ENCODE measurements around the gene ZNF541.

Gene ZNF541

GRCh38 chr19:47560999-47561398 lies 11.9 kb downstream of the ZNF541 start:
- no peak for DNase-seq (ENCODE audit: extremely low spot score)
- CTCF ChIA-PET = interaction anchor here (0.8 to 2.4 kb wide), 5 partner anchors 39 to 139 kb away, joined by 4 to 7 read pairs (median 5); partner anchors contain the start of gene NAPA
- POLR2A ChIA-PET = interaction anchor here (0.7 kb wide), 2 partner anchors 42 to 1966 kb away, joined by 3 to 9 read pairs; no protein-coding TSS in a partner anchor
- TF ChIP-seq, protein P1, sequence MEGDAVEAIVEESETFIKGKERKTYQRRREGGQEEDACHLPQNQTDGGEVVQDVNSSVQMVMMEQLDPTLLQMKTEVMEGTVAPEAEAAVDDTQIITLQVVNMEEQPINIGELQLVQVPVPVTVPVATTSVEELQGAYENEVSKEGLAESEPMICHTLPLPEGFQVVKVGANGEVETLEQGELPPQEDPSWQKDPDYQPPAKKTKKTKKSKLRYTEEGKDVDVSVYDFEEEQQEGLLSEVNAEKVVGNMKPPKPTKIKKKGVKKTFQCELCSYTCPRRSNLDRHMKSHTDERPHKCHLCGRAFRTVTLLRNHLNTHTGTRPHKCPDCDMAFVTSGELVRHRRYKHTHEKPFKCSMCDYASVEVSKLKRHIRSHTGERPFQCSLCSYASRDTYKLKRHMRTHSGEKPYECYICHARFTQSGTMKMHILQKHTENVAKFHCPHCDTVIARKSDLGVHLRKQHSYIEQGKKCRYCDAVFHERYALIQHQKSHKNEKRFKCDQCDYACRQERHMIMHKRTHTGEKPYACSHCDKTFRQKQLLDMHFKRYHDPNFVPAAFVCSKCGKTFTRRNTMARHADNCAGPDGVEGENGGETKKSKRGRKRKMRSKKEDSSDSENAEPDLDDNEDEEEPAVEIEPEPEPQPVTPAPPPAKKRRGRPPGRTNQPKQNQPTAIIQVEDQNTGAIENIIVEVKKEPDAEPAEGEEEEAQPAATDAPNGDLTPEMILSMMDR (IDR thresholded peaks at IDR 0.05; ENCODE audit: control extremely low read depth, extremely low read depth, low read depth, missing control alignments) = no peak

DNA sequence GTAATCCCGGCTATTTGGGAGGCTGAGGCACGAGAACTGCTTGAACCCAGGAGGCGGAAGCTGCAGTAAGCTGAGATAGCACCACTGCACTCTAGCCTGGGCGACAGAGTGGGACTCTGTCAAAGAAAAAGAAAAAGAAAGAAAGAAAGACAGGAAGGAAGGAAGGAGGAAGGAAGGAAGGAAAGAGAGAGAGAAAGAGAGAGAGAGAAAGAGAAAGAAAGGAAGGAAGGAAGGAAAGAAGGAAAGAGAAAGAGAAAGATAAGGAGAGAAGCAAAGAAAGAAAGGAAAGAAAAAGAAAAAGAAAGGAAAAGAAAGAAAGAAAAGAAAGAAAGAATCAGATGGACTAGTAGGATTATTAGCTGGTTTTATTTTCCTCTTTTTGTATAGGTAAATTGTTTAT lies 22.8 kb downstream of the ZNF541 start:
- DNase-seq (ENCODE audit: extremely low spot score) = no peak
- TF ChIP-seq, protein P1 (IDR thresholded peaks at IDR 0.05; ENCODE audit: control extremely low read depth, extremely low read depth, low read depth, missing control alignments) = no peak
- ChIA-PET CTCF (interaction anchor here (1.7 to 2.4 kb wide), 2 partner anchors 21 to 939 kb away, joined by 4 to 9 read pairs; no protein-coding TSS in a partner anchor), POLR2A (no interaction called here)

- POLR2A ChIA-PET = no interaction called here
- DNase-seq (ENCODE audit: extremely low spot score) = no peak
- CTCF ChIA-PET = interaction anchor here (1.7 to 2.4 kb wide), 2 partner anchors 20 to 940 kb away, joined by 4 to 9 read pairs; no protein-coding TSS in a partner anchor
- TF ChIP-seq, protein P1 (IDR thresholded peaks at IDR 0.05; ENCODE audit: control extremely low read depth, extremely low read depth, low read depth, missing control alignments) = no peak
Measured at GRCh38 chr19:47549261-47549862, 23.6 kb downstream of the ZNF541 start.

DNA sequence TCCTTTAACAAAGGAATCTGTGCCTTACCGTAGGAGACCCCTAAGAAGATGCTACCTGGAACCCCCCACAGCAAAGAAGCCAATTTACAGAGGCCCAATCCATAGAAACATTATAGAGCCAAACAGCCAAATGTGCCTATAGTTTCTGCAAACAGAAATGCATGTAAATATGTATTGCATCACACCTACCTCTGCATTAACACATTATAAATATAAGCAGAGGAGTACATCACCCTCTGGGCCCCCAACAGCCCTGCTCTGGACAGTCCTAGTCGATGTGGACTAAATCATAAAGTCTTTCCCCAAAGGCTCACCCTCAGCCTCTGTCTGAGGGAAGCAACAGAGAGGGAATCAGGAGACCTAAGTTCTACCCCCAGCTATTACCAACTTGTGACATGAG lies 25.7 kb downstream of the ZNF541 start:
- CTCF ChIA-PET = no interaction called here
- POLR2A ChIA-PET = interaction anchor here (0.6 kb wide), 1 partner anchor 62 kb away, joined by 5 read pairs; no protein-coding TSS in a partner anchor
- DNase-seq (ENCODE audit: extremely low spot score) = no peak
- TF ChIP-seq, protein P1 (IDR thresholded peaks at IDR 0.05; ENCODE audit: control extremely low read depth, extremely low read depth, low read depth, missing control alignments) = no peak

GRCh38 chr19:47545061-47545948 lies 27.6 kb downstream of the ZNF541 start:
- DNase-seq (ENCODE audit: extremely low spot score) = no peak
- TF ChIP-seq, protein P1 (IDR thresholded peaks at IDR 0.05; ENCODE audit: control extremely low read depth, extremely low read depth, low read depth, missing control alignments) = no peak
- ChIA-PET CTCF (interaction anchor here (0.8 to 1.3 kb wide), 2 partner anchors 11 to 15 kb away, joined by 3 read pairs; no protein-coding TSS in a partner anchor), POLR2A (no interaction called here)

DNA sequence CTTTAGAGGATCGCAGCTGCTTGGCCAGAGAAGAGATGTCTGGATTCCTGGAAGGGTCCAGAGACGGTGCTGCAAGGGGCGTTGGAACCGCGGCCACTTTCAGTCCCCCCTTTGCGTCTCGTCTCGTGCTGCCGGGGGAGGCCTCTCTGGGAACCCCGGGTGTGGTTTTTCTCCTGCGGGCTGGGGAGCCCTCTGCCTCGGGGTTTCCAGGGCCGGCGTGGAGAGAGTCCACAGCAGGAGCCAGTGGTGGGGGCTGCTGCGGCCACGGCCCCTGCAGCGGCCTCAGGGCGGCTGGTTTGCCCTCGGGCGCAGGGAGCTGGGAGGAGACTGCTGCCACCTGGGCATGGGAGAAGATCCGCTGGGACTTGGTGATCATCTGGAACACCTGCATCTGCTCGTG lies 28.5 kb downstream of the ZNF541 start:
- CTCF ChIA-PET = interaction anchor here (0.8 to 1.6 kb wide), 3 partner anchors 13 to 14 kb away, joined by 3 to 6 read pairs (median 3); no protein-coding TSS in a partner anchor
- POLR2A ChIA-PET = interaction anchor here (0.7 kb wide), 1 partner anchor 40 kb away, joined by 3 read pairs; no protein-coding TSS in a partner anchor
- no peak for DNase-seq (ENCODE audit: extremely low spot score)
- TF ChIP-seq, protein P1 (IDR thresholded peaks at IDR 0.05; ENCODE audit: control extremely low read depth, extremely low read depth, low read depth, missing control alignments) = no peak
